Suppressor macrophage (primary cell): ENCODE results near the gene UNC13C.
A peak's percentile ranks its signal among the peaks of the same experiment; 100 is the strongest.
"Not testable (repeated sequence)": the region's sequence is repeated elsewhere in the genome, so short reads cannot be mapped to it uniquely, and the experiment has no call there.

Source experiments
- DNase-seq, 4 experiments: peaks; one replicate each; pipeline ENCODE4 v3.0.0-alpha.2; 2020 to 2022
- total RNA-seq, 17 experiments: gene quantifications; one replicate each; lab custom pipeline; 2026; ENCODE audit warnings: mixed read lengths in 6 of 17, inconsistent platforms in 3 of 17; lab: John Stamatoyannopoulos, UW

The UNC13C gene
- total RNA-seq, result 0 to 5.7 (median 0) reads per million in 17 experiments

DNA sequence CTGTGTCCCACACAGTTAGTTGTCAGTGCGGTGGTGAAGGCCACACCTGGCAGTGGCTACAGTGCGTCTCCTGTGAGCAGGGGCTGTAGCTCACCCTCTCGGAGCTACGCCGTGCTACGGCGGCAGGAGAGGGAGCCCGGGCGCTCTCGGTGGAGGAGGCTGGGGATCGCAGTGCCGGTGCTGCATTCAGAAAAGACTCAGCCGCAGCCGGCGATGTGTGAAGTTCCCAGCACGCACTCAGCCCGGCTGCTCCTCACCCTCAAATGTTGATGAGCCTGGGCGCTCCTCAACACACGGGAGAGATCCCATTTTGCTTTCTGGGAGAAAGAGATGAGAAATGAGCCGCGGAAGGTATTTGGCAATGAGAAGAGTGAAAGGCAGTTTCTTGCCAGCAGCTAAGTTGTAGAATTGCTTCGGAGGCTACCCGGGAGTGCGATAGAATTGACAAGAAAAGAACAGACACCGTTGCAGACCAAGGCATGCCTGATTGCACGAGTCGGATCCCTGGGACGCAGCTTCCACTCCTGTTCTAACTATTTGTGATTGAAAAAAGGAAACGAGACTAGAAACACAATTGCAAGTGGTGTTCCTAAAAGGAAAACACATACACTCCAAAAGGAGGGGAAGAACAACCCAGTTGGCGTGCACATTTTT, at the start of gene UNC13C:
TSS of gene UNC13C (plus strand) at position 189 of the 654 bp plus-strand sequence. CDS start 34,463 bp downstream, outside the sequence.
- peak in 1 of 4 experiments; percentile 2 for DNase-seq

DNA sequence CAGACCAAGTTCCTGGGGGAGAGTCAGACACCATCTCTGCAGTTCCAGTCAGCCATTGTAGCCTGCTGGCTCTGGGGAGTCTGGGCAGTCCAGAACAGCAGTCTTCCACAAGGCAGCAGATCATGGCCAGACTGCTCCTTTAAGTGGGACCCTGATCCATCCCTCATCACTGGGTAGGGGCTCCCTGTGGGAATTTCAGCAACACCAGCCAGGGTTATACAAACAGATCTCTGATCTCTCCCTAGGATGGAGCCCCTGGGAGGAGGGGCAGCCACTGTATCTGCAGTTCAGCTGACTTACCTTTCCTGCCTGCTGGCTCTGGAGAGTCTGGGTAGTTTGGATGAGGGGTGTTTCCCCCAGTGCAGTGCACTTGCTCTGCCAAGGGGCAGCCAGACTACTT, 42.1 kb upstream of the UNC13C start:
- DNase-seq, result no peak

DNA sequence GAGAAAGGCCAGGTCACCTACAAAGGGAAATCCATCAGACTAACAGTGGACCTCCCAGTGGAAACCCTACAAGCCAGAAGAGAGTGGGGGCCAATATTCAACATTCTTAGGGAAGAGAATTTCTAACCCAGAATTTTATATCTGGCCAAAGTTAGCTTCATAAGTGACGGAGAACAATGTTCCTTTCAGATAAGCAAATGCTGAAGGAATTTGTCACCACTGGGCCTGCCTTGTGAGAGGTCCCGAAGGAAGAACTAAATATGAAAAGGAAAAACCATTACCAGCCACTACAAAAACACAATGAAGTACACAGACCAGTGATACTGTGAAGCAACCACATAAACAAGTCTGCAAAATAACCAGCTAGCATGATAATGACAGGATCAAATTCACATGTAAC, 40.6 kb upstream of the UNC13C start:
- not testable (repeated sequence) for DNase-seq

DNA sequence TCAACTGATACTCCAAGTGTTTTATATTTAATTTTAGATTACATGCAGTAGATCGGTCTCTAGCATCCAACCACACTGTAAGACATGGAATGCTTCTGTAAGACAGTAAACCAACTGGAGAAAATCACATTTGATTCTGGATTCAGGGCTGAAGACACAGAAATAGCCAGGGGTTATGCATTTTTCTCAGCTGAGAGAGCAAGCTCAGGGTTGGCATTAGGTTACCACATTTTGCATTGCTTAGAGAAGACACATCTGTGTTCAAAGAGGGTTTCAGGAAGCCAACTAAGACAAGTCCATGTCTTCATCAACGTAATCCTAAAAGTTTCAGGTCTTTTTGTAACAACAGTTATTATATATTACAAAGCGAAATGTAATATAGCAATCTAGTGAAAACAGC, 27.7 kb upstream of the UNC13C start:
- no peak for DNase-seq

DNA sequence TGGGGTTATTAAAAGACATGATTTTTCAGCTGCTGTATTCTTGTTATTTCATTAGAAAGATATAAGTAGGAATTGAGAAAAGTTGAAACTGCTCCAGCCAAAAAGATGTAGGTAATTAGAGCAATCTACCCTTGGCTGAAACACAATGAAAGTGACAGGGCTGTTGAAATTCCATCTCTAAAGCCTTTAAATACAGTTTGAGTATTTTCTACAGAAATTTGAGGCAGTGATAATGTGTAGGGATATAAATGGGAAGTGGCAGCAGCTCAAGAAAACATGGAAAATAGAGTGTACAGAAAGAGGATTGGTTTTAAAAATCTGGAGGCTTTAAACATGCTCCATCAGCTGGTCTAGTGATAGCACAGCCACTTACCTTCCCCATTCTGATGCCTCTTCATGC, 22.8 kb upstream of the UNC13C start:
- DNase-seq, result no peak

DNA sequence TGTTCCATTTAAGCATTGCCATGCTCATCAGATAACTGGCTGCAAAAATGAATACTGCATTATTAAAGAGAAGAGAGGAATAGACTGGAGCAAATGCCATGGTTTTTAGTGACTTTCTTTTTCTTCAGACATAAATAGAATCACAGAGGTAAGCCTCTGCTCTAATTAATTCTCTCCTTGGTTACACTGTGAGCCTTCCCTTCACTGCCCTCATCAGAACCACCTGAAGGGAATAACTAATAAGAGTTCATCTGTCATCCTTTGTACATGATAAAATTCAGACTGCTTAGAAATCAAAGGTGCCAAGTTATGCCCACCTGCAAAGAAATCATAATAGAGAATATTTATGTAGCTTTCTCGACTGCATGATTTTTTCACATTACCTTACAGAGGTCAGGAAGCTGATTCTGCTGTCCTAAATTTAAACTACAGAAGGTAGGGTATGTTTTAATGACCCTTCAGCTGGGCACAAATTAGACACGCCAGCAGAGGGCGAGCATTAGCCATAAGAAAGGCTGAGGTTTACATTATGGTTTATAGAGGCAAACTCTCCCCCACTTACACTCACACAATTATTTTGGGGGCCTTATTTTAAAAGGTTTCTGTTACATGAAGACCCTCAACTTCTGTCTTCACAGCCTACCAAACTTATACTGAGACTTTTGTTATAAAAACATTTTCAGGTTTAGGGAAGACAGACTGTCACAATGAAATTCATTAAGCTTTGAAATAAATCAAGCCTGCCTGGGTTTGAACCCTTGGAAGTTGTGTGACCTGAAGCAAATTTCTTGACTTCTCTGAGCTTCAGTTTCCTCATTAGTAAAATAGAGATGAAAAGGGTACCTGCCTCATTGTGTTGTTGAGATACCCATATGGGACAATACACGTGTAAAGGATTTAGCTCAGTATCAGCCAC, 15.3 kb upstream of the UNC13C start:
- DNase-seq, result peak; percentile 43 to 73 (median 54)

DNA sequence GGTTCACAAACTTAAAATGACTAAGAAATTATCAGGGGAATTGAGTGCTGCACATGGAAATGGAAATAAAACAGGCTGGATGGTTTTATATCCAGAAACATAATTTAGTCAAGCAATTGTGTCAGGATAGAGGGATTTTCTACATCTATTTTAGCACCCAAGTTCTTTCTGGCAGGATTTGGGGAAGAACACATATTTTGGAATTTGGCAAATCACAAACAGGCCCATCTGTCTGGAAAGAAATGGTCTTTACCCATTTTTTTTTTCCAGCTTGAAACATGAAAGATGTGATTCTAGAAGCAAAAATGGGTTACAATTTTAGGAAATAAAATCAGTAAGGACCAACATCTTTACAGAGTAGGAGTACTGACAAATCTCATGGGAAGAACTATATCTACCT, 14.4 kb upstream of the UNC13C start:
- DNase-seq, result no peak

DNA sequence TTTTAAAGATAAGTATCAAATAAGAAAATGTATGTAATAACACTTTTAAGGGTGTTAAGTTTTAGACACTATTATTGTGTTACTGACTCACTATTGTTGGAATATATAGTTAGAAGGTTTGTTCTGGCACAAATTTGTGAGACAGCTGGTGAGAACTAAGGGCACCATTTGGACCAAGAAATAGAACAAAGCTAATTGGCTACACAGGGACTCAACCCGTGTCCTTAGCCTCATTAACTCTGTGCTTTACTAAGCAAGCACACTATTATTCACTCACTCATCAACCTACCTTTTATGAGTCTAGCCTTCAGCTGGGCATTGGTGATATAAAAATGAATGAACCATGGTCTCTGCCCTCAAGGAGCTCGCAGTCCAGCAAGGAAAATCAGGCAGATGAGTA, 4.1 kb upstream of the UNC13C start:
- no peak for DNase-seq

DNA sequence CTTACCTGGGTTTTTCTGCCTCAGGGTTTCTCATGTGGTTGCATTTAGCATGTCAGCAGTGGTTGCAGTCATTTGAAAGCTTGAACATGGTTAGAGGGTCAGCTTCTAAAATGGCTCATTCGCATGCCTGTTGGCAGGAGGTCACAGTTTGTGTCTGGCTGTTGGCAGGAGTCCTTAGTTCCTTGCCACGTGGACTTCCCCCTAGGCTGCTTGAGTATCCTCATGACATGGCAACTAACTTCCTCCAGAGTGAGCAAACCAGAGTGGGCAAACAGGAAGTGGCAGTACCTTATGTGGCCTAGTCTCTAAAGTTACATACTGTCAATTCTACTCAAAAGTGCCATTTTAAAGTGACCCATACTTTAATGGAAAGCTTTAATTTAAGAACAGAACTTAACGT, 3.4 kb upstream of the UNC13C start:
- peak in 3 of 4 experiments; percentile 22 to 32 (median 25) for DNase-seq

DNA sequence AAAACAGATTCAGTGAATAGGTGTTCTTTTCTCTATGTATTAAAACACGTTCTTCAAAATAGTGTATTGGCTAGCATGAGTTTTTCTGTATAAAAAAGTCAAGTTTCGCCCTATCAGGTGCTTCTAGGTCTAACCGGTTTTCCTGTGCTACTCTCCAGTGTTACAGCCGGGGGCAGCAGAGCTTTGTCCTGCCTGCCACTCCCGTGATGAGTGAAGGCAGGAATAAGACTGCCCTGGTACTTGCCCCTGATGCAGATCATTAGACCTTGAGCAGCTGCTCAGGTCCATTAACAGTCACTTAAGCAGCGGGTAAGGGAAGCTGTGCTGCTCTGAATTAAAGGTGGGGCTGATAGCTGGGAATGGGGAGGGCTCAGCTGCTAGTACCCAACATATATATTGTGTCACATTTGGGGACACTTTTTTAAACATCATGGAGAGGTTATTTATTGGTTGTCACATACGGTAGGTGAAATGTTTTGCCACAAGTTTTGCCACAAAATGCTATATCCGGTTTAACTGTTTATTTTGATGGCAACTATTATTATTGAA, 1.3 kb upstream of the UNC13C start:
- DNase-seq, result peak in 1 of 4 experiments; percentile 4

DNA sequence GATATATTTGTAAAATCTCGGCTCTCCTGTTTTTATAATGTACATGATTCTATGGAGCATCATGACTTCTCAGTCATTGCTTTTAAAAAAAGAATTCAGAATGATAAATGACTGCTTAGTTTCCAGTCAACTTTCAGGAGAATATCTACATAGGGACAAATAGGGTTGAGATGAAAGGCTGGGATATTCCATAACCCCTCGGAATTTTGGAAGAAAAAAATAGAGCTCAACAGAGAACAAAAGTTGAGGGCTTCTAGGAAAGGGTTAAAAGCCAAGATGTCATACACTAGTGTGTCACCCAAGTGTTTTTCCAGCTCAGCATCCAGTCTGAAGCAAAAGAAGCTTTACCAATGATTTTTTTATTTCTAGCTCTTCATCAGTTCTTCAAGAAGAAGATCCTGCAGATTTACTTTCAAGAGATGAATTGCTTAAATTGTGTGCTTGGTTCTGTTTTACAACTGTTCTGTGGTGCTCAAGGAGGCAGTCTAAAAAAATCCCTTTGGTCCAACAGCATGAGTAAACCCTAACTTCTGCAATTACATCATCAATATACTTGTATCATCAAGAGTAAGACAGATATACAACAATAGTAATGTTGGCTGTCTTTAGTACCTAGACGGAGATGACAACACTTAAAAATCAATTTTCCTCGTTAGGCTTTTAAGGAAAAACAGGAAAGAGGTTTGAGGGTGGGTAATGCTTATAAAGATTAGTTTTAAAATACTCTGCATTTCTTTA, 979 bp downstream of the UNC13C start:
- peak in 1 of 4 experiments; percentile 1 for DNase-seq

DNA sequence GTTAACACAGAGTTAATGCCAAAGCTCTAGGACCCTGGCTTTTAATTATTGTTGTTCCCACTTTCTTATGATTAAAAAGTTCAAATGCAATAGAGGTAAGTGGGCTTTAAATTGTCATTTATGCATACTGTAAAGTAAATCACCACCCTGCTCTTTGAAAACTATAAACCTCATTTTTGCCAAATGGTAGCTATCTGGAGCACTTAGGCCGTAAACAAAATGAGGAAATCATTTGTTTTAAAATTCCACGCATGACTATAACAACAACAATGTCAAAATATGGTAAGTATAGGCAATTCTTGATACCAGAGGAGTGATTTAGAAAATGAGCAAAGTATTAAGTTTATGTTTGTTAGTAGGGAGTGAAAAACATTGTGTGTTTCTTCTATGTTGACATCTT, 1.8 kb downstream of the UNC13C start:
- no peak for DNase-seq

DNA sequence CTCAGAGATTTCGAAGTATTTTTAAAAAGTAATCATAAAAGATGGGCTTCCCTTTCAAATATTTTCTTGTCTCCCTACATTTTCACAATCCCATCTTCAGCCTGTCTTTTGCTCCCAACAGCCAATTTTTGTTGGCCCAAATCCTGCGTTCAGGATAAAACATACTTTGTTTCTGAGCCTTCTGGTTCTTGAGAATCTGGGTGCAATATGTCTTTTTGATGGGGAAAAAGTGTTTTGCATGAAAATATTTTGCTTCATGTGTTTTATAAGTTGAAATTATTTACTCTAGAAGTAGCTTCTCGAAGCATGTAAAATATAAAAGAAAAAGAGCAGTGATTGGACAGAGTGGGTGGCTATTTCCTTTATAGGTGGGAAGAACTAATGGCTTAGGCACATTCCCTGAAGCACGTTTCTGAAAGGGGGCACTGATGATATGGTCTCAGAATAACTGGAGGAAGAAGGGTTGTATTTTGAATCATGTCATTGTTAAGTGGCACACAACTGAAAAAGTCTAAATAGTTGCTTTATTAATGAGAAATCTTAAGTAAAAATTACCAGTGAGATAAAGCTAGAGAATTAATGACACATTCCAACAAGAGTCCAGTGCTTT, 3.9 kb downstream of the UNC13C start:
- no peak for DNase-seq

DNA sequence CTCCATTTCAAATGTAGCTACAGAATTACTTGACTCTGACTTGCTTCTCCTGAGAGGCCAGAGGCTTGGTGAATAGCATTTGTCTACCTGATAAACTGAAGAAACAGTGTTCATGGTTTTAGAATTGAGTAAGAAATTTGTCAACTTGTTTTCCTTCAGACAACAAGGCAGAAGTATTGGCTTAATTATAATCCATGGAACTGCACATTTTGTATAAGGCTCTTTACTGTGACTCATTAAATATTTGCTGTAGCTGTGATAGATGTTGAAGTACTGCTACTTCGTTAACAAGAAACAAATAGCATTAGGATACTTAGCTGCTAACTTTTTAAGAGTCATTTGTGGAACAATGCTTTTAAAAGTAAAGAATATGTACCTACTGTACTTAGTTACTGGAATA, 4.6 kb downstream of the UNC13C start:
- no peak for DNase-seq

DNA sequence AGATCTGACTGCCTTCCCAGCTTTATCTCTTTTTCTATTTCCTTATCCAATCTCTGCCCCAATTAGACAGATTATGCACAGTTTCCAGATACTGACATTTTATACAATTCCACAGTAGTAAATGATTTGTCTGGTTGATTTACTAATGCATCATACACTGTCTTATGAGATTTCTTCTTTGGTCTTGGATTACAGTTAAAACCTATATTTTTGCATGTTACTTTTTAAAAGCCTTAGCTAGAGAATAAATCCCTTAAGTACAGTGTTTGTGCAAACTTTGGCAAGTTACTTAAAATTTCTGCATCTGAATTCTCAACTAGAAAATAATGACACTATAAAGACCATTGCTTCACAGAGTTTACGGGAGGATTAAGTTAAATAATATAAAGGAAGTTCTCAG, 6.0 kb downstream of the UNC13C start:
- no peak for DNase-seq

DNA sequence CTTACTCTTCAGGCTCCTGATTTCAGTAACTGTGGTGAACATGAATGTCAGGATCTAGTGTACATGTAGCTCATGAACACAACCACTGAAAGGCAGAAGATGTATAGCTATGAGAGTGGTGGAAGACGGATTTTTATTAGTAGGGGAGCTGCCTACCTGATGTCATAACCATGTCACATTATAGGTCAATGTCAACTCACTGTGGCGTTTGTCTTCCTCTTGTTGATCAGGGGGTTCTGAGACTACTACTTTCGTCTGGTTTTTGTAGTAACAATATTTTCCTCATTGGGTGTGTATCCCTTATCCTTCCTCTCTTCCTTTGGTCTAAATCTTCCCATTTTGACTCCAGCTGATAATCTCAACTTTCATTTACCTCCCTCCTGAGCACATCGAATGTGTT, 7.3 kb downstream of the UNC13C start:
- no peak for DNase-seq

DNA sequence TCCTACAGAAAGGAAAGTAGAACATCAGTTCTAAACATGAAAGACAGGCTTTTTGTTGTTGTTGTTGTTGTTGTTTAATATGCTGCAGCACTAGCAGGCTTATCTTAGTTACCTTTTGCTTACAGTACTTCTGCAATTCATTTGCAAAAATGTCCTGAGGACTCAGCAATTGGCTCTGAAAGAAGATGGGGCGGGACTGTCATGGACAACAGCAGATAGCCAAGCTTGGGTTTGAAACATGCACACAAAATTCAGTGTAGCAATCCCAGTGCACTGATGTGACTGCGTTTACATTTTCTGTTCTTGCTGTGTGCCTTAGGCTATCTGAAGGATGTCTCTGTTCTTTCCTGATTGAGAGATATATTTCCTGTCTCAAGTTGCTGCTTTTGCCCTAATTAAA, 9.2 kb downstream of the UNC13C start:
- no peak for DNase-seq

DNA sequence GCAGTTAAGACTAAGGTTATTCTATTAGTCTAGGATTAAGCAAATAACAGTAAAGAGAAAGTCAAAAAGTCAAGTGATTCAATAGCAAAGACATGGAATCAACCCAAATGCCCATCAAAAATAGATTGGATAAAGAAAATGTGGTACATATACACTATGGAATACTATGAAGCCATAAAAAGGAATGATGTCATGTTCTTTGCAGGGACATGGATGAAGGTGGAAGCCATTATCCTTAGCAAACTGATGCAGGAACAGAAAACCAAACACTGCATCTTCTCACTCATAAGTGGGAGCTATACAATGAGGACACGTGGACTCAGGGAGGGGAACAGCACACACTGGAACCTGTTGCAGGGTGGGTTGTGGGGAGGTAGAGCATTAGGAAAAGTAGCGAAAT, 29.0 kb downstream of the UNC13C start:
- DNase-seq, result no peak

DNA sequence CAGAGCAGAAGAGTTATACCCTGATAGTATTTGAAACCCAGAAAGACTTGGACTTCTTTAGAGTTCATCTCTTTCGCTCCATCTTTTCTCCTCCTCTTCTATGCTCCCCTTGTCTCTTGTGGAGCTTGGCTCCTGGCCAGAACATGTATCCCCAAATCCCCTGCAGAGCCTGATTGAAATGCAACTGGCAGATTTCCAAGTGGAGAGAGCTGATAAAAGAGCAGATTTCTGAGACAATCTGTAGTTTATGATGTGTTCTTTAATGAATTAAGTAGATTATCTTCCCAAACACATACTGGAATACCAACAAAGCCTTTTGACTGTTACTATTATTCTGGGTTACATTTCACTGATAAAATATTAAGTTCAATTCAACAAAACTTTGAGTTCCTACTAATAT, 33.4 kb downstream of the UNC13C start:
- no peak for DNase-seq

DNA sequence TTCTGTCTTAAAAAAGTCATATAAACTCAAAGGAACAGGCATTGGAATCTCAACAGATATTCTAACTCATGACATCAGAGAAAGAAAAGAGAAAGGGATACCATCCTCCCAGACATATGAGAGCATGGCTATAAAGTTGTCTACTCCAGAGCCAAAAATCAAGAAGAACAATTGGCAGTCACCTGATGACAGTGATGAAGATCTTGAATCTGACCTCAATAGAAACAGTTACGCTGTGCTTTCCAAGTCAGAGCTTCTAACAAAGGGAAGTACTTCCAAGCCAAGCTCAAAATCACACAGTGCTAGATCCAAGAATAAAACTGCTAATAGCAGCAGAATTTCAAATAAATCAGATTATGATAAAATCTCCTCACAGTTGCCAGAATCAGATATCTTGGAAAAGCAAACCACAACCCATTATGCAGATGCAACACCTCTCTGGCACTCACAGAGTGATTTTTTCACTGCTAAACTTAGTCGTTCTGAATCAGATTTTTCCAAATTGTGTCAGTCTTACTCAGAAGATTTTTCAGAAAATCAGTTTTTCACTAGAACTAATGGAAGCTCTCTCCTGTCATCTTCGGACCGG, 35.9 kb downstream of the UNC13C start:
- DNase-seq, result no peak

DNA sequence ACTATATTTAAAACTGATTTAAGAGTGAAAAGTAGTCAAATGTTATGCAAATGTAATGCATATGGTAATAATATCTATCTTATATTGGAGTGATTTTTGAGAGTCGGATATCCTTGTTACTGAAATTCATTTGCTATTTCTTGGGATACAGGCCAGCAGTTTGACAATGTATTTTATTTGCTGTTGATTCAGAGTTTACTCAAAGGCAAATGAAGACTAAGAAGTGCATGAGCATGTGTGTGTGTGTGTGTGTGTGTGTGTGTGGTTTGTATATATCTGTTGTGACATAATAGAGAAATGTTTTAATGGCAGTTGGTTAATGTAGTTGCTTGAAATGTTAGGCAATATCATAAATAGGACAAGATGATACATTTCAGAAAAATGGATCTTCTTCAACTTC, 39.0 kb downstream of the UNC13C start:
- no peak for DNase-seq

DNA sequence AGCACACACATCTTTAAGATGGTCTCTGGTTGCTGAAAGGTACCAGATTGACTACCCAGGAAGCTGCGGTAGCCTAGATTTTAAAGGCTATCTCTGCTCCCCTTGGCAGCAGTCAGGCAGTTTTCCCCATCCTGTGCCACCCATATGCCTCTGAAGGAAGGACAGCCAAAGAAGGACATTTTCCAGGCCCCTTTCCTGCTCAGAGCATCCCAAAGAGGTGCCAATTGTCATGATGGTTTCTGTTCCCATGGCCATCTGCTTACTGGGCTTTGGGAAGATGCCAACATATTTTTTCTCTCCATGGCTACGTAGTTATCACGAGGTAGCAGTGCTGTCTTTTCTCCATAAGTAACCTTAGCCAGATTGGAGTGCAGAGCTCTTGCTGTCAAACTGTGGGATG, 39.7 kb downstream of the UNC13C start:
- no peak for DNase-seq
